GM12878 (cell line): ENCODE results near the gene PLA2G4E. TPM values are rescaled to one million over a fixed set of nuclear protein-coding genes. Genes with fewer than 3 reads are reported as not detected.

Experiments used
- ATAC-seq: fragments of 200-7000 bp; cut with Tn5 transposase; 3 replicates; pipeline ENCODE4 v1.9.1; 2020; ENCODE audit warnings: mild to moderate bottlenecking, moderate library complexity
- BruUV-seq: library from RNA; stranded (reverse); fragments of 400-500 nt; replicated peaks from 2 replicates; lab custom pipeline; 2021; lab: Mats Ljungman, UMichigan
- CTCF ChIA-PET: fragments of 300-600 bp; sonication (Branson Sonifier 250); formaldehyde crosslinking; extraction: SDS; loops from one replicate; lab custom pipeline; 2021; ENCODE audit warnings: inconsistent platforms; lab: Yijun Ruan, JAX
- POLR2A ChIA-PET: fragments of 350-600 bp; formaldehyde crosslinking; extraction: SDS; loops from one replicate; lab custom pipeline; 2021; ENCODE audit warnings: inconsistent platforms; lab: Charles Lee
- RAD21 ChIA-PET: fragments of 300-600 bp; sonication (Branson Sonifier 250); formaldehyde crosslinking; loops from one replicate; lab custom pipeline; 2023; ENCODE audit warnings: antibody characterized with exemption; ENCODE audit not compliant: unreplicated experiment; lab: Charles Lee
- SMC1A ChIA-PET: fragments of 300-600 bp; sonication (Branson Sonifier 250); formaldehyde crosslinking; loops from one replicate; lab custom pipeline; 2023; ENCODE audit not compliant: unreplicated experiment, uncharacterized antibody; lab: Charles Lee
- DNase-seq: peaks from one replicate; pipeline ENCODE4 v3.0.0-alpha.2; 2011; ENCODE audit warnings: low read depth, low spot score
- FAIRE-seq: peaks from 3 replicates; lab custom pipeline; 2011; peaks lifted over from hg19 to GRCh38; lab: Jason Lieb, UNC
- H2AFZ ChIP-seq: 2 replicates; pipeline ENCODE4 v1.6.0; 2011; ENCODE audit warnings: low read depth, low read length, control low read depth; ENCODE audit not compliant: control insufficient read depth
- H3K27ac ChIP-seq: 2 replicates; pipeline ENCODE4 v1.5.1; 2011; ENCODE audit warnings: control low read depth; ENCODE audit not compliant: control insufficient read depth, insufficient read depth
- H3K27me3 ChIP-seq, 2 experiments: replicated peaks in 1 of 2; 2 replicates each; pipeline versions ENCODE4 v1.6.0 to v1.6.1; 2011; ENCODE audit warnings: low read length in 1 of 2; ENCODE audit not compliant: control insufficient read depth in 2 of 2, insufficient read depth in 2 of 2
- H3K36me3 ChIP-seq, 2 experiments: 2 replicates each; pipeline ENCODE4 v1.5.1; 2011; ENCODE audit warnings: low read length in 1 of 2; ENCODE audit not compliant: control insufficient read depth in 2 of 2, insufficient read depth in 2 of 2
- H3K4me1 ChIP-seq: 2 replicates; pipeline ENCODE4 v1.6.1; 2011; ENCODE audit warnings: mild to moderate bottlenecking, low read length, moderate library complexity, mixed read lengths; ENCODE audit not compliant: control insufficient read depth, insufficient read depth
- H3K4me2 ChIP-seq: 2 replicates; pipeline ENCODE4 v1.6.0; 2011; ENCODE audit warnings: control low read depth; ENCODE audit not compliant: control insufficient read depth, insufficient read depth
- H3K4me3 ChIP-seq: fragments of 200-600 bp; sonication (generic); 2 replicates; pipeline ENCODE4 v1.5.1; 2016
- H3K79me2 ChIP-seq: 2 replicates; pipeline ENCODE4 v1.6.0; 2011; ENCODE audit warnings: low read length; ENCODE audit not compliant: control insufficient read depth, insufficient read depth
- H3K9ac ChIP-seq: 2 replicates; pipeline ENCODE4 v1.8.0; 2011; ENCODE audit warnings: low read length, control low read depth, mixed read lengths; ENCODE audit not compliant: control insufficient read depth, insufficient read depth
- H3K9me3 ChIP-seq: replicated peaks from 3 replicates; pipeline ENCODE4 v1.5.1; 2011; ENCODE audit warnings: mild to moderate bottlenecking, low read length; ENCODE audit not compliant: control insufficient read depth, insufficient read depth
- H4K20me1 ChIP-seq: 2 replicates; pipeline ENCODE4 v1.6.0; 2011; ENCODE audit not compliant: control insufficient read depth, insufficient read depth
- CBX5 ChIP-seq: sonication (generic); IDR thresholded peaks from 2 replicates; pipeline ENCODE4 v1.6.1; 2016; ENCODE audit warnings: low read depth, moderate library complexity, mild to moderate bottlenecking, inconsistent platforms
- CHD4 ChIP-seq: fragments of 200-600 bp; sonication (generic); IDR thresholded peaks from 2 replicates; pipeline ENCODE4 v1.6.1; 2016; ENCODE audit warnings: mild to moderate bottlenecking
- ETV6 ChIP-seq, 2 experiments: fragments of 450-650 bp in 1 of 2; IDR thresholded peaks in 1 of 2; conservative IDR thresholded peaks in 1 of 2; 2 replicates each; pipeline ENCODE4 v1.6.1; 2014; ENCODE audit warnings: antibody characterized with exemption in 1 of 2, borderline replicate concordance in 1 of 2, low read depth in 1 of 2, mild to moderate bottlenecking in 1 of 2, moderate library complexity in 1 of 2
- JUND ChIP-seq: IDR thresholded peaks from 2 replicates; pipeline ENCODE4 v1.6.1; 2012; ENCODE audit warnings: low read depth, mild to moderate bottlenecking, low read length, improper control_type of control experiment, moderate library complexity
- MAX ChIP-seq: IDR thresholded peaks from 2 replicates; pipeline ENCODE4 v1.6.1; 2012; ENCODE audit warnings: low read depth, low read length, improper control_type of control experiment
- MTA3 ChIP-seq: IDR thresholded peaks from 2 replicates; pipeline ENCODE4 v1.6.1; 2012; ENCODE audit warnings: low read length, inconsistent platforms, borderline replicate concordance
- NR2C1 ChIP-seq: fragments of 450-650 bp; IDR thresholded peaks from 2 replicates; pipeline ENCODE4 v1.6.1; 2017; ENCODE audit warnings: antibody characterized with exemption, mild to moderate bottlenecking, moderate library complexity
- POLR2AphosphoS5 ChIP-seq: IDR thresholded peaks from 2 replicates; pipeline ENCODE4 v1.6.1; 2011; ENCODE audit warnings: mild to moderate bottlenecking, low read length, inconsistent platforms
- RUNX3 ChIP-seq: IDR thresholded peaks from 2 replicates; pipeline ENCODE4 v1.6.1; 2012; ENCODE audit warnings: low read length, inconsistent platforms
- STAT1 ChIP-seq: fragments of 450-650 bp; conservative IDR thresholded peaks from 2 replicates; pipeline ENCODE4 v1.6.1; 2014; ENCODE audit warnings: antibody characterized with exemption, mild to moderate bottlenecking
- ZNF207 ChIP-seq: fragments of 450-650 bp; IDR thresholded peaks from 2 replicates; pipeline ENCODE4 v1.6.1; 2014; ENCODE audit warnings: antibody characterized with exemption, mild to moderate bottlenecking, borderline replicate concordance
- ZNF24 ChIP-seq: fragments of 450-650 bp; IDR thresholded peaks from 2 replicates; pipeline ENCODE4 v1.6.1; 2017; ENCODE audit warnings: antibody characterized with exemption, mild to moderate bottlenecking
- WGBS: methylation state at CpG from one replicate; pipeline ENCODE4 v1.1.6; 2016; ENCODE audit warnings: low lambda C conversion rate; ENCODE audit not compliant: insufficient replicate concordance, insufficient coverage; ENCODE audit errors: missing lambda C conversion rate; 5-methylcytosine and 5-hydroxymethylcytosine counted together
- in situ Hi-C: fragments of 300-500 bp; cut with MboI; formaldehyde crosslinking; loops from 9 replicates; pipeline ENCODE4 v1.14.3; 2018; ENCODE audit warnings: mixed read lengths
- intact Hi-C: fragments of 100-400 bp; cut with micrococcal nuclease; formaldehyde crosslinking; loops from one replicate; pipeline ENCODE4 v1.14.2; 2022; ENCODE audit not compliant: unreplicated experiment
- polyA plus RNA-seq, 11 experiments: library from polyadenylated mRNA; depleted of rRNA in 4 of 11; unstranded in 6 of 11; stranded (reverse) in 5 of 11; fragments of >200 nt; fragmentation: Nextera tagmentation in 4 of 11; fragmentation: Illumina TruSeq in 1 of 11; extraction: Ambion mirVana in 4 of 11; extraction: Trizol in 1 of 11; gene quantifications; 1 replicate in 1 of 11; 2 replicates in 10 of 11; pipeline versions ENCODE4 v1.2.1 to v1.2.3, GENCODE V29; 2011 to 2016; ENCODE audit warnings: inconsistent platforms in 2 of 11, missing spikeins in 2 of 11, low read depth in 1 of 11
- total RNA-seq, 4 experiments: library from RNA; depleted of rRNA in 3 of 4; stranded (reverse); fragments of >200 nt in 3 of 4; fragmentation: Illumina TruSeq in 1 of 4; extraction: Trizol in 1 of 4; gene quantifications; 2 replicates each; pipeline versions ENCODE4 v1.2.1 to v1.2.3, GENCODE V29; 2013 to 2021

PLA2G4E gene
- total and polyA plus RNA-seq, 10 of the 15 experiments (the other 5 are each of a cell fraction or from before 2014, with no cell fraction given) = 0.05 to 0.32 (median 0.06) TPM; not detected in 5

- Histone ChIP-seq H3K79me2 (no peaks in the 10 kb centered on the region), H3K4me3 (no peak overlapping the region), H3K4me2 (no peak overlapping the region), H3K27me3 (peaks cover 0 to 4% of the 10 kb centered on the region in 2 experiments; a peak in 2 of 4 replicates), H3K4me1 (peaks cover 4% of the 10 kb centered on the region; the same call in 1 of the 2 replicates), H2AFZ (no peak overlapping the region), H3K27ac (no peak overlapping the region), H3K9me3 (no peaks in the 10 kb centered on the region), H4K20me1 (no peaks in the 10 kb centered on the region; the same call in 1 of the 2 replicates), H3K9ac (no peak overlapping the region), H3K36me3 (no peaks in the 10 kb centered on the region)
- DNase-seq (no peak), ATAC-seq (no peak), FAIRE-seq (no peak)
- ChIA-PET SMC1A (interaction anchor here (0.6 to 6.3 kb wide), 8 partner anchors 10 to 467 kb away, joined by 3 to 49 read pairs (median 4); no protein-coding TSS in a partner anchor), CTCF (interaction anchor here (0.9 to 6.7 kb wide), 9 partner anchors 16 to 369 kb away, joined by 3 to 137 read pairs (median 4); no protein-coding TSS in a partner anchor), RAD21 (interaction anchor here (1.5 to 3.8 kb wide), 2 partner anchors 62 to 69 kb away, joined by 4 to 38 read pairs; no protein-coding TSS in a partner anchor), POLR2A (interaction anchor here (0.7 kb wide), 1 partner anchor 68 kb away, joined by 3 read pairs; no protein-coding TSS in a partner anchor)
- WGBS = 34% methylated on average over 6 of the region's 6 CpGs
- intact Hi-C loops (no loop called here), in situ Hi-C loops (no loop called here)
- no TSS peak for BruUV-seq
- TF ChIP-seq POLR2AphosphoS5 (no peak), MTA3 (no peak), CHD4 (no peak), CBX5 (no peak), RUNX3 (no peak), ZNF207 (no peak), NR2C1 (no peak), STAT1 (no peak), JUND (no peak), MAX (no peak), ZNF24 (no peak), ETV6 (conservative IDR thresholded peaks at IDR 0.05 in 1 of 2, IDR thresholded peaks at IDR 0.05 in 1 of 2; ENCODE audit: borderline replicate concordance in 1 of 2, low read depth in 1 of 2) (no peak)
These were observed 37.2 kb upstream of the PLA2G4E start for GRCh38 chr15:42057799-42058646.
